K562 (cell line): ENCODE data around the gene LOXHD1. TPM values are rescaled to one million over a fixed set of nuclear protein-coding genes. Genes with fewer than 3 reads are reported as not detected.

Experiments
- ATAC-seq: fragments of 200-7000 bp; cut with Tn5 transposase; 3 replicates; pipeline ENCODE4 v1.9.1; 2020; ENCODE audit warnings: moderate library complexity
- BruUV-seq: library from RNA; stranded (reverse); fragments of 400-500 nt; replicated peaks from 2 replicates; lab custom pipeline; 2021; lab: Mats Ljungman, UMichigan
- CTCF ChIA-PET: fragments of 300-600 bp; formaldehyde crosslinking; extraction: SDS; loops from one replicate; lab custom pipeline; 2021; ENCODE audit warnings: low intra/inter-chr PET ratio; lab: Yijun Ruan, JAX
- POLR2A ChIA-PET: fragments of 300-600, 350-650 bp; sonication (Branson Sonifier 250); formaldehyde crosslinking; extraction: SDS; loops from one replicate; lab custom pipeline; 2021; ENCODE audit warnings: antibody characterized with exemption, inconsistent platforms; lab: Yijun Ruan, JAX
- DNase-seq, 4 experiments: peaks; one replicate each; pipeline versions ENCODE4 v3.0.0 to v3.0.0-alpha.2; 2011 to 2018; ENCODE audit warnings: low spot score in 3 of 4, mixed read lengths in 3 of 4; ENCODE audit errors: extremely low read depth in 1 of 4
- FAIRE-seq: peaks from 2 replicates; lab custom pipeline; 2011; peaks lifted over from hg19 to GRCh38; lab: Jason Lieb, UNC
- H2AFZ ChIP-seq: 2 replicates; pipeline ENCODE4 v1.6.0; 2011; ENCODE audit warnings: low read depth, low read length, control low read depth, inconsistent platforms
- H3K27ac ChIP-seq: fragments of 200-600 bp; 3 replicates; pipeline ENCODE4 v1.8.0; 2011; ENCODE audit warnings: low read depth, mild to moderate bottlenecking, control low read depth, inconsistent platforms, low read length, moderate library complexity, mixed read lengths; ENCODE audit errors: extremely low read depth
- H3K27me3 ChIP-seq, 2 experiments: fragments of 300-600 bp in 1 of 2; 2 replicates in 1 of 2; 3 replicates in 1 of 2; pipeline versions ENCODE4 v1.6.0 to v1.8.0; 2011; ENCODE audit warnings: inconsistent platforms in 2 of 2, low read length in 2 of 2, mild to moderate bottlenecking in 1 of 2, mixed read lengths in 1 of 2, moderate library complexity in 1 of 2; ENCODE audit not compliant: control insufficient read depth in 2 of 2, insufficient read depth in 2 of 2
- H3K36me3 ChIP-seq: fragments of 300-600 bp; 3 replicates; pipeline ENCODE4 v1.8.0; 2011; ENCODE audit warnings: mild to moderate bottlenecking, low read length, inconsistent platforms; ENCODE audit not compliant: control insufficient read depth, insufficient read depth
- H3K4me1 ChIP-seq, 2 experiments: fragments of 200-600 bp in 1 of 2; replicated peaks in 1 of 2; 2 replicates in 1 of 2; 3 replicates in 1 of 2; pipeline versions ENCODE4 v1.5.1 to v1.8.0; 2011; ENCODE audit warnings: inconsistent platforms in 2 of 2, low read length in 2 of 2, mild to moderate bottlenecking in 1 of 2, mixed read lengths in 1 of 2, moderate library complexity in 1 of 2; ENCODE audit not compliant: control insufficient read depth in 2 of 2, insufficient read depth in 2 of 2
- H3K4me2 ChIP-seq: 2 replicates; pipeline ENCODE4 v1.6.1; 2011; ENCODE audit warnings: low read length, control low read depth, inconsistent platforms, mixed read lengths; ENCODE audit not compliant: insufficient read depth
- H3K4me3 ChIP-seq: fragments of 200-600 bp; sonication (generic), shearing (Covaris generic); 2 replicates; pipeline ENCODE4 v1.5.1; 2016; ENCODE audit warnings: control low read depth, inconsistent platforms
- H3K79me2 ChIP-seq: fragments of 200-600 bp; 3 replicates; pipeline ENCODE4 v1.8.0; 2011; ENCODE audit warnings: low read length, inconsistent platforms; ENCODE audit not compliant: control insufficient read depth, insufficient read depth
- H3K9ac ChIP-seq, 2 experiments: 2 replicates each; pipeline versions ENCODE4 v1.6.0 to v1.6.1; 2011; ENCODE audit warnings: low read depth in 2 of 2, low read length in 2 of 2, control low read depth in 1 of 2, inconsistent platforms in 1 of 2, mild to moderate bottlenecking in 1 of 2, mixed read lengths in 1 of 2; ENCODE audit not compliant: insufficient read depth in 1 of 2
- H3K9me1 ChIP-seq: one replicate; pipeline ENCODE4 v1.6.0; 2011; ENCODE audit warnings: inconsistent platforms, mild to moderate bottlenecking, low read length, moderate library complexity; ENCODE audit not compliant: control insufficient read depth, insufficient read depth
- H3K9me3 ChIP-seq: replicated peaks from 2 replicates; pipeline ENCODE4 v1.5.1; 2011; ENCODE audit warnings: low read depth, low read length, inconsistent platforms; ENCODE audit not compliant: control insufficient read depth, insufficient read depth
- H4K20me1 ChIP-seq: replicated peaks from 2 replicates; pipeline ENCODE4 v1.6.1; 2011; ENCODE audit warnings: low read length, inconsistent platforms, mixed read lengths; ENCODE audit not compliant: control insufficient read depth, insufficient read depth
- ADNP ChIP-seq: fragments of 200-800 bp; sonication (Bioruptor generic); IDR thresholded peaks from 2 replicates; pipeline ENCODE4 v1.6.1; 2016; ENCODE audit warnings: missing genetic modification characterization, missing compliant biosample characterization
- HNRNPL ChIP-seq: fragments of 200-400 bp; formaldehyde crosslinking; IDR thresholded peaks from 2 replicates; pipeline ENCODE4 v1.6.1; 2017; ENCODE audit warnings: low read depth, mild to moderate bottlenecking, low read length
- MEIS2 ChIP-seq: fragments of 450-650 bp; IDR thresholded peaks from 2 replicates; pipeline ENCODE4 v1.6.1; 2014; ENCODE audit warnings: mild to moderate bottlenecking; ENCODE audit not compliant: partially characterized antibody
- MYNN ChIP-seq, 2 experiments: sonication (generic); formaldehyde crosslinking in 1 of 2; IDR thresholded peaks; 2 replicates each; pipeline versions ENCODE4 v1.5.0 to v1.6.1; 2016 to 2020; ENCODE audit warnings: antibody characterized with exemption in 1 of 2, missing genetic modification reagents in 1 of 2
- NFIC ChIP-seq: fragments of 450-650 bp; IDR thresholded peaks from 2 replicates; pipeline ENCODE4 v1.6.1; 2017; ENCODE audit warnings: mild to moderate bottlenecking, inconsistent platforms
- NR2C1 ChIP-seq, 2 experiments: fragments of 450-650 bp; IDR thresholded peaks; 2 replicates each; pipeline ENCODE4 v1.6.1; 2017; ENCODE audit warnings: mild to moderate bottlenecking in 2 of 2, antibody characterized with exemption in 1 of 2, inconsistent platforms in 1 of 2, missing compliant biosample characterization in 1 of 2, missing genetic modification characterization in 1 of 2
- PCBP2 ChIP-seq: fragments of 200-400 bp; formaldehyde crosslinking; IDR thresholded peaks from 2 replicates; pipeline ENCODE4 v1.6.1; 2018; ENCODE audit warnings: low read length, low read depth, mild to moderate bottlenecking, moderate library complexity; ENCODE audit not compliant: poor library complexity, severe bottlenecking
- PHB2 ChIP-seq: fragments of 450-650 bp; IDR thresholded peaks from 2 replicates; pipeline ENCODE4 v1.6.1; 2017; ENCODE audit warnings: low read depth
- PHF21A ChIP-seq: fragments of 450-650 bp; IDR thresholded peaks from 2 replicates; pipeline ENCODE4 v1.6.1; 2017; ENCODE audit warnings: low read depth, borderline replicate concordance
- POLR2H ChIP-seq: IDR thresholded peaks from 2 replicates; pipeline ENCODE4 v1.6.1; 2016; ENCODE audit warnings: missing genetic modification characterization, low read depth, mild to moderate bottlenecking, control low read depth, missing compliant biosample characterization, moderate library complexity
- PTBP1 ChIP-seq: fragments of 200-400 bp; formaldehyde crosslinking; IDR thresholded peaks from 2 replicates; pipeline ENCODE4 v1.6.1; 2017; ENCODE audit warnings: low read depth, low read length
- RBM34 ChIP-seq: fragments of 200-400 bp; formaldehyde crosslinking; IDR thresholded peaks from 2 replicates; pipeline ENCODE4 v1.6.1; 2018; ENCODE audit warnings: low read length, borderline replicate concordance; ENCODE audit not compliant: insufficient read depth
- SIX5 ChIP-seq, 2 experiments: IDR thresholded peaks; 2 replicates each; pipeline ENCODE4 v1.6.1; 2011; ENCODE audit warnings: low read length in 2 of 2, borderline replicate concordance in 1 of 2, low read depth in 1 of 2, mild to moderate bottlenecking in 1 of 2, moderate library complexity in 1 of 2; ENCODE audit not compliant: insufficient read depth in 1 of 2
- SMARCC2 ChIP-seq: fragments of 450-650 bp; IDR thresholded peaks from 2 replicates; pipeline ENCODE4 v1.6.1; 2017; ENCODE audit warnings: antibody characterized with exemption, moderate library complexity, mild to moderate bottlenecking, low read depth
- ZNF121 ChIP-seq: sonication (generic); formaldehyde crosslinking; conservative IDR thresholded peaks from 2 replicates; pipeline ENCODE4 v1.8.0; 2022; ENCODE audit warnings: missing genetic modification reagents
- ZNF224 ChIP-seq: sonication (generic); formaldehyde crosslinking; IDR thresholded peaks from 2 replicates; pipeline ENCODE4 v1.8.0; 2022; ENCODE audit warnings: mild to moderate bottlenecking, missing genetic modification reagents
- ZNF551 ChIP-seq: fragments of 250-450 bp; sonication (Bioruptor Pico); IDR thresholded peaks from 2 replicates; pipeline ENCODE4 v1.5.0; 2021; ENCODE audit warnings: mild to moderate bottlenecking, moderate library complexity
- ZNF695 ChIP-seq: fragments of 450-650 bp; formaldehyde crosslinking; IDR thresholded peaks from 2 replicates; pipeline ENCODE4 v1.4.0; 2020; ENCODE audit warnings: mild to moderate bottlenecking, moderate library complexity
- WGBS: fragments of 100-300 bp; shearing (Covaris generic); methylation state at CpG from one replicate; pipeline ENCODE4 v1.1.6; 2016; ENCODE audit warnings: low coverage, mixed read lengths; ENCODE audit not compliant: insufficient coverage; ENCODE audit errors: missing lambda C conversion rate; 5-methylcytosine and 5-hydroxymethylcytosine counted together
- in situ Hi-C: fragments of 300-500 bp; cut with MboI; formaldehyde crosslinking; loops from 4 replicates; pipeline ENCODE4 v1.15.0; 2018; ENCODE audit warnings: inconsistent platforms, mixed read lengths
- intact Hi-C: fragments of 100-400 bp; cut with micrococcal nuclease; formaldehyde crosslinking; loops from 2 replicates; pipeline ENCODE4 v1.14.2; 2022
- polyA plus RNA-seq, 8 experiments: library from polyadenylated mRNA; depleted of rRNA in 4 of 8; stranded (reverse) in 5 of 8; unstranded in 3 of 8; fragments of >200 nt; fragmentation: Nextera tagmentation in 2 of 8; fragmentation: Illumina TruSeq in 1 of 8; extraction: Ambion mirVana in 2 of 8; extraction: Trizol in 1 of 8; gene quantifications; 2 replicates each; pipeline versions ENCODE4 v1.2.1 to v1.2.3, GENCODE V29; 2011 to 2014; ENCODE audit warnings: inconsistent platforms in 1 of 8, missing spikeins in 1 of 8
- total RNA-seq, 7 experiments: library from RNA; depleted of rRNA in 6 of 7; stranded (reverse); fragments of >200 nt in 6 of 7; fragmentation: Illumina TruSeq in 2 of 7; extraction: Trizol in 2 of 7; gene quantifications; 2 replicates each; pipeline versions ENCODE4 v1.2.1 to v1.2.3, GENCODE V29; 2011 to 2021; ENCODE audit warnings: low replicate concordance in 1 of 7
- TF ChIP-seq, protein P1 (sequence below), 2 experiments: fragments of 450-650 bp in 1 of 2; IDR thresholded peaks; 2 replicates each; pipeline ENCODE4 v1.6.1; 2011 to 2017; ENCODE audit warnings: low read depth in 2 of 2, antibody characterized with exemption in 1 of 2, borderline replicate concordance in 1 of 2, low read length in 1 of 2, mild to moderate bottlenecking in 1 of 2, mixed read lengths in 1 of 2; ENCODE audit not compliant: control insufficient read depth in 1 of 2

Gene LOXHD1
- total and polyA plus RNA-seq, 9 of the 15 experiments (the other 6 are each of a cell fraction or from before 2014, with no cell fraction given): not detected

DNA sequence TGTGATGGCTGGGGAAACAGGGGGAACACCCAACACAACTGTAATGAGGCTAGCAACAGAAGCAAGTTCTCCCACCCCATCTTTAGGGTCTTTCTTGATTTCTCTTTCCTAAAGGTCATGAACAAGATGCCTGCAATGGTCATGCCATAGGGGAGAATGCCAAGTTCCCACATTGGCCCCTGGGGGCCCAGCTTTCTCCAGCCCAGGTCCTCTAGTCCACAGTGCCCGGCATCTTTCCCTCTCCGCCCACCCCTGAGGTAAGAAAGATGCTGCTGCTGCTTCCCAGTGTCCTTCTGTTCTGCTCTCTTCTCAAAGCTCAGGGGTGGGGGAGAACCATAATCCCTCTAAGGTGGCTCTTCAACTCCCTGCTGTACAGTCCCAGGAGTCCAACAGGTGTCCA, 78.0 kb downstream of the LOXHD1 start:
- no peaks in the 10 kb centered on the region for H3K9me1 ChIP-seq
- CTCF ChIA-PET: no interaction called here

GRCh38 chr18:46577546-46577945, 79.5 kb downstream of the LOXHD1 start:
- H3K27ac ChIP-seq: no peak overlapping the region
- intact Hi-C loops: no loop called here
- H3K4me3 ChIP-seq: no peak overlapping the region
- no peak overlapping the region for H3K4me2 ChIP-seq
- no peak overlapping the region for H2AFZ ChIP-seq
- no peaks in the 10 kb centered on the region; the same call in 1 of the 2 replicates for H3K9me3 ChIP-seq
- WGBS: 0% methylated on average over 10 of the region's 11 CpGs
- DNase-seq (no peak), ATAC-seq (no peak), FAIRE-seq (no peak)
- no peak overlapping the region; a peak in 1 of 4 replicates for H3K9ac ChIP-seq
- no peaks in the 10 kb centered on the region for H4K20me1 ChIP-seq
- no peaks in the 10 kb centered on the region for H3K79me2 ChIP-seq
- no peaks in the 10 kb centered on the region for H3K9me1 ChIP-seq
- ChIA-PET POLR2A (no interaction called here), CTCF (no interaction called here)
- H3K27me3 ChIP-seq: no peaks in the 10 kb centered on the region
- H3K4me1 ChIP-seq: no peaks in the 10 kb centered on the region
- BruUV-seq: no TSS peak
- in situ Hi-C loops: no loop called here
- no peaks in the 10 kb centered on the region for H3K36me3 ChIP-seq
- TF ChIP-seq RBM34: no peak
- no peak for TF ChIP-seq MEIS2
- TF ChIP-seq POLR2H (tag): no peak
- no peak for TF ChIP-seq SMARCC2
- TF ChIP-seq, protein P1, sequence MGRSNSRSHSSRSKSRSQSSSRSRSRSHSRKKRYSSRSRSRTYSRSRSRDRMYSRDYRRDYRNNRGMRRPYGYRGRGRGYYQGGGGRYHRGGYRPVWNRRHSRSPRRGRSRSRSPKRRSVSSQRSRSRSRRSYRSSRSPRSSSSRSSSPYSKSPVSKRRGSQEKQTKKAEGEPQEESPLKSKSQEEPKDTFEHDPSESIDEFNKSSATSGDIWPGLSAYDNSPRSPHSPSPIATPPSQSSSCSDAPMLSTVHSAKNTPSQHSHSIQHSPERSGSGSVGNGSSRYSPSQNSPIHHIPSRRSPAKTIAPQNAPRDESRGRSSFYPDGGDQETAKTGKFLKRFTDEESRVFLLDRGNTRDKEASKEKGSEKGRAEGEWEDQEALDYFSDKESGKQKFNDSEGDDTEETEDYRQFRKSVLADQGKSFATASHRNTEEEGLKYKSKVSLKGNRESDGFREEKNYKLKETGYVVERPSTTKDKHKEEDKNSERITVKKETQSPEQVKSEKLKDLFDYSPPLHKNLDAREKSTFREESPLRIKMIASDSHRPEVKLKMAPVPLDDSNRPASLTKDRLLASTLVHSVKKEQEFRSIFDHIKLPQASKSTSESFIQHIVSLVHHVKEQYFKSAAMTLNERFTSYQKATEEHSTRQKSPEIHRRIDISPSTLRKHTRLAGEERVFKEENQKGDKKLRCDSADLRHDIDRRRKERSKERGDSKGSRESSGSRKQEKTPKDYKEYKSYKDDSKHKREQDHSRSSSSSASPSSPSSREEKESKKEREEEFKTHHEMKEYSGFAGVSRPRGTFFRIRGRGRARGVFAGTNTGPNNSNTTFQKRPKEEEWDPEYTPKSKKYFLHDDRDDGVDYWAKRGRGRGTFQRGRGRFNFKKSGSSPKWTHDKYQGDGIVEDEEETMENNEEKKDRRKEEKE (IDR thresholded peaks at IDR 0.05; ENCODE audit: borderline replicate concordance in 1 of 2, control insufficient read depth in 1 of 2, low read depth in 2 of 2, low read length in 1 of 2): no peak
- TF ChIP-seq PHF21A: no peak
- TF ChIP-seq ZNF224 (CRISPR knock-in tag): no peak
- TF ChIP-seq NFIC: no peak
- no peak for TF ChIP-seq PHB2
- no peak for TF ChIP-seq PTBP1

More for the DNA sequence above, 78.0 kb downstream of the LOXHD1 start:
- Histone ChIP-seq H3K9me3 (no peaks in the 10 kb centered on the region; the same call in 1 of the 2 replicates), H3K36me3 (no peaks in the 10 kb centered on the region), H2AFZ (no peak overlapping the region)
- no peak for ATAC-seq
- in situ Hi-C loops: no loop called here
- TF ChIP-seq ZNF695 (CRISPR knock-in tag): no peak
- TF ChIP-seq SIX5 (IDR thresholded peaks at IDR 0.05; ENCODE audit: borderline replicate concordance in 1 of 2, insufficient read depth in 1 of 2, low read depth in 1 of 2, low read length in 2 of 2): no peak
- TF ChIP-seq NR2C1 (IDR thresholded peaks at IDR 0.05): no peak
- TF ChIP-seq NR2C1 (tag; IDR thresholded peaks at IDR 0.05): no peak
- TF ChIP-seq MYNN (IDR thresholded peaks at IDR 0.05): no peak
- TF ChIP-seq MYNN (CRISPR knock-in tag; IDR thresholded peaks at IDR 0.05): no peak
- TF ChIP-seq ADNP (tag): no peak
- TF ChIP-seq PCBP2: no peak
- no peak for TF ChIP-seq HNRNPL
- no peak for TF ChIP-seq ZNF551 (CRISPR knock-in tag)
- no peak for TF ChIP-seq ZNF121 (CRISPR knock-in tag)
- TF ChIP-seq, all 486 proteins: peak for 0
- Histone ChIP-seq H3K27ac (no peak overlapping the region), H3K4me3 (no peak overlapping the region), H3K9ac (no peak overlapping the region), H4K20me1 (no peaks in the 10 kb centered on the region), H3K4me2 (no peak overlapping the region), H3K27me3 (no peaks in the 10 kb centered on the region), H3K4me1 (no peaks in the 10 kb centered on the region), H3K79me2 (no peaks in the 10 kb centered on the region)
- 0% methylated on average over 2 of the region's 2 CpGs for WGBS
- DNase-seq (no peak), FAIRE-seq (no peak)
- intact Hi-C loops: no loop called here
- POLR2A ChIA-PET: no interaction called here
- BruUV-seq: no TSS peak
